IMR-90 (cell line): Measurements from ENCODE around the gene UBE2V1. TPM values are rescaled to one million over a fixed set of nuclear protein-coding genes. Genes with fewer than 3 reads are reported as not detected.

Source experiments
- ATAC-seq: fragments of 200-7000 bp; cut with Tn5 transposase; 2 replicates; pipeline ENCODE4 v1.9.1; 2020; ENCODE audit warnings: low read depth, mild to moderate bottlenecking, moderate library complexity
- BruUV-seq: library from RNA; stranded (reverse); fragments of 400-500 nt; replicated peaks from 2 replicates; lab custom pipeline; 2021; lab: Mats Ljungman, UMichigan
- CTCF ChIA-PET: fragments of 300-600 bp; formaldehyde crosslinking; extraction: SDS; loops from one replicate; lab custom pipeline; 2021; ENCODE audit warnings: antibody characterized with exemption; lab: Yijun Ruan, JAX
- POLR2A ChIA-PET: fragments of 300-600 bp; sonication (Branson Sonifier 250); formaldehyde crosslinking; loops from one replicate; lab custom pipeline; 2022; ENCODE audit warnings: antibody characterized with exemption; ENCODE audit not compliant: unreplicated experiment; lab: Charles Lee
- DNase-seq: peaks from one replicate; pipeline ENCODE4 v3.0.0; 2013
- H2AFZ ChIP-seq: replicated peaks from 2 replicates; pipeline ENCODE3; 2013; ENCODE audit warnings: low read length, mild to moderate bottlenecking; ENCODE audit not compliant: poor library complexity
- H2AK5ac ChIP-seq: 2 replicates; pipeline ENCODE4 v1.6.1; 2013; ENCODE audit warnings: low read depth, low read length, inconsistent platforms
- H2AK9ac ChIP-seq: replicated peaks from 2 replicates; pipeline ENCODE3; 2013; ENCODE audit warnings: mild to moderate bottlenecking, low read depth, low read length, moderate library complexity; ENCODE audit not compliant: poor library complexity
- H2BK120ac ChIP-seq: 2 replicates; pipeline ENCODE4 v1.6.1; 2013; ENCODE audit warnings: low read depth, low read length, inconsistent platforms
- H2BK15ac ChIP-seq: 3 replicates; pipeline ENCODE4 v1.6.1; 2013; ENCODE audit warnings: low read depth, low read length, inconsistent platforms
- H2BK20ac ChIP-seq: 2 replicates; pipeline ENCODE4 v1.6.1; 2013; ENCODE audit warnings: low read depth, mild to moderate bottlenecking, inconsistent platforms, low read length, moderate library complexity
- H2BK5ac ChIP-seq: 2 replicates; pipeline ENCODE4 v1.6.1; 2013; ENCODE audit warnings: mild to moderate bottlenecking, low read depth, low read length, inconsistent platforms; ENCODE audit not compliant: poor library complexity, severe bottlenecking
- H3K14ac ChIP-seq: replicated peaks from 2 replicates; pipeline ENCODE4 v1.6.1; 2013; ENCODE audit warnings: low read depth, low read length, inconsistent platforms
- H3K18ac ChIP-seq: 2 replicates; pipeline ENCODE4 v1.6.1; 2013; ENCODE audit warnings: low read depth, low read length, control low read depth
- H3K23ac ChIP-seq: 2 replicates; pipeline ENCODE4 v1.6.1; 2013; ENCODE audit warnings: low read depth, low read length, inconsistent platforms
- H3K27ac ChIP-seq: 2 replicates; pipeline ENCODE4 v1.5.1; 2013; ENCODE audit warnings: mild to moderate bottlenecking, control low read depth, low read length; ENCODE audit not compliant: insufficient read depth
- H3K27me3 ChIP-seq: 2 replicates; pipeline ENCODE4 v1.6.1; 2013; ENCODE audit warnings: low read length; ENCODE audit not compliant: control insufficient read depth, insufficient read depth
- H3K36me3 ChIP-seq: 2 replicates; pipeline ENCODE4 v1.6.1; 2013; ENCODE audit warnings: low read length, mixed read lengths; ENCODE audit not compliant: control insufficient read depth, insufficient read depth
- H3K4ac ChIP-seq: 2 replicates; pipeline ENCODE4 v1.6.1; 2013; ENCODE audit warnings: low read depth, low read length, inconsistent platforms
- H3K4me1 ChIP-seq: 2 replicates; pipeline ENCODE4 v1.6.1; 2013; ENCODE audit warnings: low read length, mixed read lengths; ENCODE audit not compliant: control insufficient read depth, insufficient read depth
- H3K4me2 ChIP-seq: 2 replicates; pipeline ENCODE4 v1.6.1; 2013; ENCODE audit warnings: low read depth, mild to moderate bottlenecking, control low read depth, low read length, moderate library complexity
- H3K4me3 ChIP-seq: 2 replicates; pipeline ENCODE4 v1.5.1; 2013; ENCODE audit warnings: low read depth, mild to moderate bottlenecking, control low read depth, low read length, moderate library complexity; ENCODE audit not compliant: insufficient read depth
- H3K56ac ChIP-seq: 2 replicates; pipeline ENCODE4 v1.6.1; 2013; ENCODE audit warnings: low read length, inconsistent platforms; ENCODE audit not compliant: insufficient read depth; ENCODE audit errors: extremely low read depth
- H3K79me1 ChIP-seq, 2 experiments: 2 replicates each; pipeline ENCODE4 v1.6.1; 2013; ENCODE audit warnings: low read length in 2 of 2, inconsistent platforms in 1 of 2, low read depth in 1 of 2
- H3K9ac ChIP-seq: 2 replicates; pipeline ENCODE4 v1.6.1; 2013; ENCODE audit warnings: low read depth, low read length, control low read depth
- H3K9me1 ChIP-seq: 2 replicates; pipeline ENCODE4 v1.6.1; 2013; ENCODE audit warnings: low read length, inconsistent platforms; ENCODE audit not compliant: insufficient read depth
- H3K9me3 ChIP-seq: 2 replicates; pipeline ENCODE4 v1.6.1; 2013; ENCODE audit warnings: low read length; ENCODE audit not compliant: control insufficient read depth, insufficient read depth
- H4K20me1 ChIP-seq: 2 replicates; pipeline ENCODE4 v1.6.1; 2013; ENCODE audit warnings: low read length, inconsistent platforms; ENCODE audit not compliant: insufficient read depth
- H4K5ac ChIP-seq: 2 replicates; pipeline ENCODE4 v1.6.1; 2013; ENCODE audit warnings: mild to moderate bottlenecking, low read depth, low read length, control low read depth
- H4K8ac ChIP-seq, 2 experiments: 2 replicates each; pipeline ENCODE4 v1.6.1; 2013; ENCODE audit warnings: low read depth in 2 of 2, low read length in 2 of 2, control low read depth in 1 of 2, inconsistent platforms in 1 of 2
- H4K91ac ChIP-seq: 2 replicates; pipeline ENCODE4 v1.6.1; 2013; ENCODE audit warnings: low read depth, low read length, inconsistent platforms; ENCODE audit not compliant: insufficient read depth
- CHD1 ChIP-seq: IDR thresholded peaks from 2 replicates; pipeline ENCODE4 v1.6.1; 2012; ENCODE audit warnings: low read depth, low read length, improper control_type of control experiment
- POLR2A ChIP-seq: IDR thresholded peaks from 2 replicates; pipeline ENCODE4 v1.6.1; 2012; ENCODE audit warnings: mild to moderate bottlenecking, low read depth, low read length
- RCOR1 ChIP-seq: IDR thresholded peaks from 2 replicates; pipeline ENCODE4 v1.6.1; 2012; ENCODE audit warnings: mild to moderate bottlenecking, low read length, improper control_type of control experiment; ENCODE audit not compliant: insufficient replicate concordance
- USF2 ChIP-seq: fragments of 150-350 bp; IDR thresholded peaks from 2 replicates; pipeline ENCODE4 v1.6.1; 2017; ENCODE audit warnings: mild to moderate bottlenecking, antibody characterized with exemption, low read length, low read depth
- WGBS, 2 experiments: methylation state at CpG; one replicate each; pipeline versions ENCODE4 v1.1.5 to v1.1.7; 2013; ENCODE audit warnings: missing lambda C conversion rate in 2 of 2; ENCODE audit not compliant: insufficient read length in 1 of 2; ENCODE audit errors: extremely low coverage in 2 of 2; 5-methylcytosine and 5-hydroxymethylcytosine counted together
- dilution Hi-C: fragments of 300-500 bp; cut with HindIII; formaldehyde crosslinking; loops from one replicate; pipeline ENCODE4 v1.14.3; 2018; ENCODE audit warnings: low sequenced_read_pairs; ENCODE audit not compliant: unreplicated experiment
- in situ Hi-C: fragments of 300-500 bp; cut with MboI; formaldehyde crosslinking; loops from 3 replicates; pipeline ENCODE4 v1.14.3; 2019; ENCODE audit warnings: low sequenced_read_pairs, inconsistent platforms, mixed read lengths
- intact Hi-C: fragments of 100-400 bp; cut with micrococcal nuclease; formaldehyde crosslinking; loops from 2 replicates; pipeline ENCODE4 v1.10.0; 2022
- polyA plus RNA-seq, 3 experiments: library from polyadenylated mRNA; depleted of rRNA; stranded (reverse); fragments of >200 nt; gene quantifications; 2 replicates each; pipeline ENCODE4 v1.2.3, GENCODE V29; 2012; ENCODE audit warnings: low replicate concordance in 1 of 3
- total RNA-seq: library from RNA; depleted of rRNA; stranded (reverse); fragments of >200 nt; gene quantifications from 2 replicates; pipeline ENCODE4 v1.2.3, GENCODE V29; 2012
- TF ChIP-seq, protein P1 (sequence below): conservative IDR thresholded peaks from 2 replicates; pipeline ENCODE4 v1.5.1; 2012; ENCODE audit warnings: mild to moderate bottlenecking, low read depth, low read length, improper control_type of control experiment

The UBE2V1 gene
- total and polyA plus RNA-seq, 2 of the 4 experiments (the other 2 are of a cell fraction): 20.1 to 138 TPM

DNA sequence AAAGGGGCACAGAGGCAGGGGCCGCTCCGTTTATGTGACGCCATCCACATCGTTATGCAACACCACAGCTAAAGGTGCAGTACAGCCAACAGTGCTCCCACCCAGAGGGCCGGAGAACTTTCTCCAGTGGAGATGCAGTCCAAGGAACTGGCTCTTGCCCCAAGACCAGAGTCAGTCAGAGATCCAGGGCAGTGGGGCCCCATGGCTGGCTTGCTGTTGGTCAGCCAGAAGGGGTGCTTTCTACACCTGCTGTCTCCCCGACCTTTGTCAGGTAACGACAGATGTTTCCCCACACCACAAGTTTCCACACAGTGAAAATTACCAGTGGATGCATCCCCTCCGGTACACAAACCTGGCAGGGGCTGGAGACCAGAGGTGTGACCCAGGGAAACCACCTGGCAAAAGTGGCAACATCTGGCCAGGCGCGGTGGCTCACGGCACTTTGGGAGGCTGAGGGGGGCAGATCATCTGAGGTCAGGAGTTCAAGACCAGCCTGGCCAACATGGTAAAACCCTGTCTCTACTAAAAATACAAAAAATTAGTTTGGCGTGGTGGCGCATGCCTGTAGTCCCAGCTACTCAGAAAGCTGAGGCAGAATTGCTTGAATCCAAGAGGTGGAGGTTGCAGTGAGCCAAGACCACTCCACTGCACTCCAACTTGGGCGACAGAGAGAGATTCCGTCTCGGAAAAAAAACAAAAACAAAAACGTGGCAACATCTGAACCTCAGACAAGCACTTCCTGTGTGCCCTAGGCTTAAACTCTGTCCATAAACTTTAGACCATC lies 34.9 kb downstream of the UBE2V1 start (continued):
- TF ChIP-seq POLR2A (no peak), CHD1 (no peak)

- POLR2A ChIA-PET: no interaction called here
- no peak overlapping the region for H3K23ac ChIP-seq
- no peak overlapping the region for H4K8ac ChIP-seq
- H2BK15ac ChIP-seq: no peak overlapping the region
- H2BK120ac ChIP-seq: no peak overlapping the region
- H2BK5ac ChIP-seq: no peak overlapping the region
- no peak for DNase-seq
- no peak overlapping the region for H3K56ac ChIP-seq
- H3K27ac ChIP-seq: no peak overlapping the region
- no peak overlapping the region; the same call in 1 of the 2 replicates for H3K14ac ChIP-seq
- H3K9me3 ChIP-seq: no peaks in the 10 kb centered on the region
- H4K5ac ChIP-seq: no peak overlapping the region
- TF ChIP-seq RCOR1: no peak
- no peak for TF ChIP-seq USF2
- TF ChIP-seq, protein P1, sequence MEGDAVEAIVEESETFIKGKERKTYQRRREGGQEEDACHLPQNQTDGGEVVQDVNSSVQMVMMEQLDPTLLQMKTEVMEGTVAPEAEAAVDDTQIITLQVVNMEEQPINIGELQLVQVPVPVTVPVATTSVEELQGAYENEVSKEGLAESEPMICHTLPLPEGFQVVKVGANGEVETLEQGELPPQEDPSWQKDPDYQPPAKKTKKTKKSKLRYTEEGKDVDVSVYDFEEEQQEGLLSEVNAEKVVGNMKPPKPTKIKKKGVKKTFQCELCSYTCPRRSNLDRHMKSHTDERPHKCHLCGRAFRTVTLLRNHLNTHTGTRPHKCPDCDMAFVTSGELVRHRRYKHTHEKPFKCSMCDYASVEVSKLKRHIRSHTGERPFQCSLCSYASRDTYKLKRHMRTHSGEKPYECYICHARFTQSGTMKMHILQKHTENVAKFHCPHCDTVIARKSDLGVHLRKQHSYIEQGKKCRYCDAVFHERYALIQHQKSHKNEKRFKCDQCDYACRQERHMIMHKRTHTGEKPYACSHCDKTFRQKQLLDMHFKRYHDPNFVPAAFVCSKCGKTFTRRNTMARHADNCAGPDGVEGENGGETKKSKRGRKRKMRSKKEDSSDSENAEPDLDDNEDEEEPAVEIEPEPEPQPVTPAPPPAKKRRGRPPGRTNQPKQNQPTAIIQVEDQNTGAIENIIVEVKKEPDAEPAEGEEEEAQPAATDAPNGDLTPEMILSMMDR: no peak
- H3K79me1 ChIP-seq: no peaks in the 10 kb centered on the region; a peak in 1 of 4 replicates
- H3K4me2 ChIP-seq: no peak overlapping the region
- dilution Hi-C loops: no loop called here
- CTCF ChIA-PET: interaction anchor here (4.9 kb wide), 1 partner anchor 94 kb away, joined by 98 read pairs; no protein-coding TSS in a partner anchor
- H3K9ac ChIP-seq: no peak overlapping the region
- ATAC-seq: no peak
- peak overlapping the region; percentile 81 for H2AK9ac ChIP-seq
- peaks cover 10% of the 10 kb centered on the region; the same call in 1 of the 2 replicates for H3K9me1 ChIP-seq
- H3K36me3 ChIP-seq: no peaks in the 10 kb centered on the region
- H3K27me3 ChIP-seq: no peaks in the 10 kb centered on the region
- H4K91ac ChIP-seq: no peak overlapping the region
- H2AFZ ChIP-seq: peak overlapping the region; percentile 63
- no TSS peak for BruUV-seq
- H4K20me1 ChIP-seq: no peaks in the 10 kb centered on the region
- no peak overlapping the region for H3K18ac ChIP-seq
- in situ Hi-C loops: loop anchor here (5.0 kb wide), 1 partner anchor 91 kb away; the partner anchor contains the start of gene SNAI1
- WGBS, 2 experiments: no CpG with 5 or more reads among the region's 2 CpGs
- no peak overlapping the region for H3K4me3 ChIP-seq
- peaks cover 10% of the 10 kb centered on the region for H3K4me1 ChIP-seq
- H3K4ac ChIP-seq: no peak overlapping the region
- H2BK20ac ChIP-seq: no peak overlapping the region
- H2AK5ac ChIP-seq: no peak overlapping the region
- intact Hi-C loops: loop anchor here (10.0 kb wide), 1 partner anchor 459 kb away; no protein-coding TSS in a partner anchor
These were observed 39.5 kb downstream of the UBE2V1 start for GRCh38 chr20:50073500-50073899.
